Keratinocyte (primary cell): ENCODE results near the gene FOXM1.

Experiments used
- CTCF ChIP-seq, 3 experiments: IDR thresholded peaks in 1 of 3; conservative IDR thresholded peaks in 1 of 3; optimal IDR thresholded peaks in 1 of 3; 2 replicates in 2 of 3; 3 replicates in 1 of 3; pipeline versions ENCODE3 to v1.5.1; 2011; ENCODE audit warnings: low read length in 3 of 3, mild to moderate bottlenecking in 3 of 3, moderate library complexity in 2 of 3, control low read depth in 1 of 3, inconsistent platforms in 1 of 3; ENCODE audit not compliant: insufficient read depth in 2 of 3; ENCODE audit errors: extremely low read depth in 1 of 3
- EZH2 ChIP-seq: IDR thresholded peaks from one replicate; pipeline ENCODE4 v1.6.1; 2012; ENCODE audit warnings: inconsistent platforms, mild to moderate bottlenecking, low read length, moderate library complexity

GRCh38 chr12:2923057-2923456, 46.1 kb upstream of the FOXM1 start:
- TF ChIP-seq CTCF (optimal IDR thresholded peaks at IDR 0.05 in 1 of 3, IDR thresholded peaks at IDR 0.05 in 1 of 3, conservative IDR thresholded peaks at IDR 0.05 in 1 of 3; ENCODE audit: extremely low read depth in 1 of 3, insufficient read depth in 2 of 3, low read length in 3 of 3) (no peak), EZH2 (no peak)
